ENCODE measurements around the gene TANGO6.

DNA sequence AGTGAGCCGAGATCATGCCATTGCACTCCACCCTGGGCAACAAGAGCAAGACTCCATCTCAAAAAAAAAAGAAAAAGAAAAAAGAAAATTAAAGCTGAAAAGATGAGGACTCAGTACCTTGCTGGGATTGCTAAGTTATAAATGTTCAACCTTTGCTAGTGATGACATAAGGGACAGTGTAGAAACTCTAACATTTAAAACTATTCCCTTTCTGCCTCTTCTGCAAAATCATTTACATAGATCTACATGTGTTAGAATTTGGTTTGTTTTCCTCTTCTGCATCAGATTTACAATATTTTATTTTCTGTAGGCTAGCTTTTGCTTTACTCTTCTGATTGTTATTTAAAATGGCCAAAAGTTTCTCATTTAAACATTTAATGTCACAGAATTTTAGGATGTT is 212.6 kb downstream of the TANGO6 start:
- TF ChIP-seq, protein P1, sequence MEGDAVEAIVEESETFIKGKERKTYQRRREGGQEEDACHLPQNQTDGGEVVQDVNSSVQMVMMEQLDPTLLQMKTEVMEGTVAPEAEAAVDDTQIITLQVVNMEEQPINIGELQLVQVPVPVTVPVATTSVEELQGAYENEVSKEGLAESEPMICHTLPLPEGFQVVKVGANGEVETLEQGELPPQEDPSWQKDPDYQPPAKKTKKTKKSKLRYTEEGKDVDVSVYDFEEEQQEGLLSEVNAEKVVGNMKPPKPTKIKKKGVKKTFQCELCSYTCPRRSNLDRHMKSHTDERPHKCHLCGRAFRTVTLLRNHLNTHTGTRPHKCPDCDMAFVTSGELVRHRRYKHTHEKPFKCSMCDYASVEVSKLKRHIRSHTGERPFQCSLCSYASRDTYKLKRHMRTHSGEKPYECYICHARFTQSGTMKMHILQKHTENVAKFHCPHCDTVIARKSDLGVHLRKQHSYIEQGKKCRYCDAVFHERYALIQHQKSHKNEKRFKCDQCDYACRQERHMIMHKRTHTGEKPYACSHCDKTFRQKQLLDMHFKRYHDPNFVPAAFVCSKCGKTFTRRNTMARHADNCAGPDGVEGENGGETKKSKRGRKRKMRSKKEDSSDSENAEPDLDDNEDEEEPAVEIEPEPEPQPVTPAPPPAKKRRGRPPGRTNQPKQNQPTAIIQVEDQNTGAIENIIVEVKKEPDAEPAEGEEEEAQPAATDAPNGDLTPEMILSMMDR (IDR thresholded peaks at IDR 0.05): no peak
- TF ChIP-seq POLR2AphosphoS5 (IDR thresholded peaks at IDR 0.05): no peak

All from upper lobe of left lung (tissue), 4 donors.